Cardiac fibroblast (primary cell): ENCODE results near the gene CDH13.

ENCODE experiments used
- DNase-seq, 2 donors: peaks; one replicate each; pipeline versions ENCODE4 v3.0.0 to v3.0.0-alpha.2; 2010; ENCODE audit warnings: low read depth in 2 of 2
- H3K4me3 ChIP-seq, 2 donors: replicated peaks in 1 of 2; 1 replicate in 1 of 2; 2 replicates in 1 of 2; pipeline ENCODE4 v1.5.1; 2011; ENCODE audit warnings: low read depth in 2 of 2, low read length in 2 of 2, mild to moderate bottlenecking in 2 of 2, moderate library complexity in 1 of 2
- CTCF ChIP-seq: IDR thresholded peaks from one replicate; pipeline ENCODE4 v1.5.1; 2011; ENCODE audit warnings: low read depth, mild to moderate bottlenecking, low read length, inconsistent platforms

The CDH13 gene

GRCh38 chr16:83807710-83808572 is 1181.2 kb downstream of the CDH13 start, which contains the start of gene HSBP1:
Gene HSBP1 (plus strand): TSS chr16:83807978. CDS start chr16:83808077, 99 bp downstream.
- no peak for TF ChIP-seq CTCF
- peak within 1 kb of the TSS; percentile 82 to 93 for H3K4me3 ChIP-seq
- peak; percentile 92 to 93 for DNase-seq

- H3K4me3 ChIP-seq, result peak overlapping the region; percentile 82 to 93
- peak in 1 of 2 donors; percentile 7 for DNase-seq
- no peak for TF ChIP-seq CTCF
These were observed 1181.8 kb downstream of the CDH13 start for GRCh38 chr16:83808573-83809014.

GRCh38 chr16:83809092-83809491 is 1182.3 kb downstream of the CDH13 start:
- DNase-seq, result no peak
- TF ChIP-seq CTCF, result no peak
- H3K4me3 ChIP-seq, result peak overlapping the region; percentile 82 to 93

GRCh38 chr16:83810901-83811300 is 1184.1 kb downstream of the CDH13 start:
- no peak overlapping the region for H3K4me3 ChIP-seq
- no peak for DNase-seq
- no peak for TF ChIP-seq CTCF

GRCh38 chr16:83813823-83814658 is 1187.3 kb downstream of the CDH13 start:
- peak; percentile 66 to 72 for DNase-seq

GRCh38 chr16:83814659-83814985 is 1187.9 kb downstream of the CDH13 start:
- H3K4me3 ChIP-seq, result no peak overlapping the region
- no peak for DNase-seq

More at GRCh38 chr16:83813823-83814658, 1187.3 kb downstream of the CDH13 start:
- H3K4me3 ChIP-seq, result no peak overlapping the region
- TF ChIP-seq CTCF, result no peak

More at GRCh38 chr16:83814659-83814985, 1187.9 kb downstream of the CDH13 start:
- no peak for TF ChIP-seq CTCF
